GM12873 (cell line): ENCODE data around the gene ZNF853.

Experiments used
- CTCF ChIP-seq: IDR thresholded peaks from 2 replicates; pipeline ENCODE4 v1.5.1; 2012; ENCODE audit warnings: low read depth, mild to moderate bottlenecking, moderate library complexity, low read length, control low read depth; ENCODE audit not compliant: insufficient read depth; ENCODE audit errors: missing control alignments

ZNF853 gene

GRCh38 chr7:6631605-6632004, 16.2 kb downstream of the ZNF853 start:
- no peak for TF ChIP-seq CTCF

- TF ChIP-seq CTCF = no peak
These were observed 18.6 kb downstream of the ZNF853 start for GRCh38 chr7:6634021-6634420.

GRCh38 chr7:6636741-6637543, 21.5 kb downstream of the ZNF853 start, which contains the start of gene ZNF316:
Gene ZNF316, plus strand, starts transcription at chr7:6637318. Its CDS starts 5,092 bp downstream, at chr7:6642410.
- TF ChIP-seq CTCF = no peak

GRCh38 chr7:6637544-6638229, 22.3 kb downstream of the ZNF853 start:
- TF ChIP-seq CTCF = peak; percentile 64

DNA sequence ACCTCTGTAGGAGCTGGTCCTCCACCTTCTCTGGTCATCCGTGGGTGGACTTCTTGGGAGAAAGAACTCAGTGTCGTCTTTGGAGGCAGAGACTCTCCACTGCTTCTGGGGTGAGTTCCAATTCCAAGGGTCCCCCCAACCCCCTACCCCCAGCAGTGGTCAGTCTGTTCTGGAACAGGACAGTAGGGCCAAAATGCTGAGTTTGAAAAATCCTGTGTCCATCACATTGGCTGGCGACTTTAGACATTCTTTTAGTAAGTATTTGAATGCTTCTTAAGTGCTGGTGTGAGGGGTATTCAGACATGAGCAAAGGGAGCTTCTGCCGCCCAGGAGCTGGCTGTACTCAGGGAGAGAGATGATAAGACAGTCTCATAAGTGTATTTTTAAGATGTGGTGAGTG, 23.6 kb downstream of the ZNF853 start:
- no peak for TF ChIP-seq CTCF

DNA sequence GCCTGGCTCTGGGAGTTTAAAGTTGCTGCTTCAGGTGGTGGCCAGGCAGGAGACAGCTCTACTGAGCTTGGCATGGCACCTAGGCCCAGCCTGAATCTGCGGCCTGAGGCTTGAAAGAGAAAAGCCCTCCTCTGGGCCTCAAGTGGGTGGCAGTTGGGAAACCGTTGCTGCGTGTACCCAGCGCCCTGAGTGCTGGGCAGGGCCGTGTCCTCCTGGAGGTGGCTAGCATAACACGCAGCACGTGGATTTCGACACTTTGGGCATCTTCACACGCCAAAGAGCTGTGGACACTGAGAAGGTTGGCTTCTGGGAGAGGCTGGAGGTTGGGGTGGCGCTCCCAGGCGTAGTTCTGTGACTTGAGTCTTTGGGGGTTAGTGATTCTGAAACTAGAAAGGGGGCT, 24.2 kb downstream of the ZNF853 start:
- TF ChIP-seq CTCF = no peak

DNA sequence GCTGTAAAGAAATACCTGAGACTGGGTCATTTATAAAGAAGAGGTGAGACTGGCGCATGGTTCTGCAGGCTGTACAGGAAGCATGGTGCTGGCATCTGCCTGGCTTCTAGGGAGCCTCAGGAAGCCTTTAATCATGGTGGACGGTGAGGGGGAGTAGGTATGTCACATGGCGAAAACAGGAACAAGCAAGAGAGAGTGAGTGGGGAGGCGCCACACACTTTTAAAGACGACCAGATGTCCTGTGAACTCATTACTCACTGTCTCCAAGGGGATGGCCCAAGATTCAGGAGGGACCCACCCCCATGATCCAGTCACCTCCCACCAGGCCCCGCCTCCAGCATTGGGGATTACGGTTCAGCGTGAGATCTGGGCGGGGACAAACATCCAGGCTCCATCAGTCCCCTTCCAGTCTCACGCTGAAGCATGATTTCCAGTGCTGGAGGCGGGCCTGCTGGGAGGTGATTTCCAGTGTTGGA, 24.9 kb downstream of the ZNF853 start:
- no peak for TF ChIP-seq CTCF
